HUDEP-2 (cell line): Measurements from ENCODE around the gene CSPG4.
"Not testable (repeated sequence)": the region's sequence is repeated elsewhere in the genome, so short reads cannot be mapped to it uniquely, and the experiment has no call there.

Experiments
- DNase-seq, 76 experiments: peaks; one replicate each; lab custom pipeline; 2025; ENCODE audit not compliant: unreplicated experiment in 76 of 76; lab: John Stamatoyannopoulos, UW

Gene CSPG4

GRCh38 chr15:75650908-75651809, 61.5 kb downstream of the CSPG4 start:
- DNase-seq = peak in 25 of 76 experiments; percentile 9 to 57 (median 22)

GRCh38 chr15:75649848-75650247, 62.8 kb downstream of the CSPG4 start:
- DNase-seq = no peak

- DNase-seq = no peak
These were observed 63.4 kb downstream of the CSPG4 start for GRCh38 chr15:75649045-75649761.

GRCh38 chr15:75648156-75649000, 64.3 kb downstream of the CSPG4 start:
- no peak for DNase-seq

DNA sequence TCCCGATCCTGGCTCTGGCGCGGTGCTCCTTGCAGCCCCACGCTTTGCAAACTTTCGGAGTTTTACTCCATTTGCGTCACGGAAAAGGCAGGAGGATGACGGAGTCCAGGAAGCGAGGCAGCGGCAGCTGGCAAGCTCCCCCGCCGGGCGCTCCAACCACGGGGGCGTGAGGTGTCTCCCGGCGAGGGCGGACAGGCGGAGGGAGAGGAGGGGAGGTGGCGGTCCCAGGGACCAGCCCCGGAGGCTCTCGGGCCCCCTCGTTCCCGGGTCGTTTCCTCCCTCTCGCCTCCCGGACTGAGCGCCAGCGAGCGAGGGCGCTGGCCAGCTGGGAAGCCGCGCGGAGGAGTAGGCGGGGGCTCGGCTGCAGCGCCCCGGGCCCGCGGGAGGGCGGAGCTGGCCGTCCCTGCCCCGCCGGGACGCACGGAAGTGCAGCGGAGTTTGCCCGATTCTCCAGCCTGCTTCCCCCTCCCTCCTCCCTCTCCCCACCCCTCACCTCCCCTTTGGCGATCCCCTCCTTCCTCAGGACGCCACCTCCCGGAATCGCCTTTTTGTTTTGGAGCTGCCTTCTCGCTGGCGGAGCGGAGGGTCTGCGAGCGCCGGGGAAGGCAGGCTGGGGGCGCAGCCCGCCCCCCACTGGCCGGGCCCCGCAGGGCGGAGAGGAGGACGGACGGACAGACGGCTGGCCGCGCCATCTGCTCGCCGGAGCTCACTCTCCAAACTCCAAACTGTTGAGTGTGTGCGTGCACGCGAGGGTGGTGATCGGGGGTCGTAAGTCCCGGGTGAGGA, 65.1 kb downstream of the CSPG4 start, which contains the start of gene SNX33:
SNX33 (plus strand) TSS at position 543 of the 786 bp plus-strand sequence. CDS start 1,191 bp downstream, outside the sequence.
- peak in 12 of 76 experiments; percentile 6 to 37 (median 16) for DNase-seq

GRCh38 chr15:75646944-75647364, 65.7 kb downstream of the CSPG4 start:
- DNase-seq = no peak

GRCh38 chr15:75646112-75646943, 66.3 kb downstream of the CSPG4 start:
- no peak for DNase-seq

- no peak for DNase-seq
These were observed 68.3 kb downstream of the CSPG4 start for GRCh38 chr15:75644376-75644775.

DNA sequence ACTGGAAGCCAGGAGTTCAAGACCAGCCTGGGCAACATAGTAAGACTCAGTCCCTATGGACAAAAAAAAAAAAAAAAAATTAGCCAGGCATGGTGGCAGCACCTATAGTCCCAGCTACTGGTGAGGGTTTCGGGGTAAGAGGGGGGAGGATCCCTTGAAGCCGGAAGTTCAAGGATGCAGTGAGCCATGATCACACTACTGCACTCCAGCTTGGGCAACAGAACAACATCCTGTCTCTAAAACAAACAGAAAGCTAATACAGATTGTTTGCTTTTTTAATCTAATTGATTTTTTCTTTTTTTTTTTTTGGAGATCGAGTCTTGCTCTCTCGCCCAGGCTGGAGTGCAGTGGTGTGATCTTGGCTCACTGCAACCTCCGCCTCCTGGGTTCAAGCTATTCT, 71.0 kb downstream of the CSPG4 start:
- no peak for DNase-seq

GRCh38 chr15:75641179-75641503, 71.5 kb downstream of the CSPG4 start:
- DNase-seq = no peak

GRCh38 chr15:75640483-75641178, 72.0 kb downstream of the CSPG4 start:
- peak in 60 of 76 experiments; percentile 2 to 94 (median 46) for DNase-seq

DNA sequence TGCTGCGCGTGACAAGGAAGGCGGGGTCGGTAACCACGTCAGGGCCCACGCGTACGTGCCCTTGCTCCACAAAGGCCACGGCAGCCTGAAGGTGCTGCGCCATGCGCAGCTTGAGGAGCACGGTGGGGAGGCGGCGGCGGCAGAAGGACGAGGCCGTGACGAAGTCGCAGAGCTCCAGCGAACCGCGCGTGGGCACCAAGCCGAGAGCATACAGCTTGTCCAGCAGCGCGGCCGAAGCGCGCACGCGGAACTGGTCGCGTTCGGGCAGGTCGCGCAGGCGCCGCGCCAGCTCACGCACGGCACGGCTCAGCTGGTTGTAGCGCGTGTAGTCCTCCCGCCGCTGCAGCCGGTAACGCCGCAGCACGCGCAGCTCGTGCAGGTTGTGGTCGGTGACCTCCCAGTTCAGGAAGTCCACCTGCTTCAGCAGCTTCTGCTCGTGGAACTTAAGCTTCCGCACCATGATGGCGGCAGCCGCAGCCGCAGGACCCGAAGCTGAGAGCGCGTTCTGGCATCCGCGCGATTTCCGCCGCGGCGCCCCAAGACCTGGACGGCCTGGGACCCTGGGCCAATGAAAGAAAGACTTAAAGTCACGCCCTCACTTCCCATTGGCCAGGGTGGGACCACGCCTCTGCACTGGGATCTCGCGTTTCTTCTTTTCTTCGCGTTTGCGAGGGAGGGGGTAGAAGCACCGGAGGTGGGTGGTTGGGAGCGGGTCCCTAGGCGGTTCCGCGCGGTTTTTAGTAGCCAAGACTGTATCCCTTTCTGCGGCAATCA, 72.8 kb downstream of the CSPG4 start, which contains the start of gene IMP3:
IMP3 (minus strand) TSS at position 516 of the 774 bp plus-strand sequence; CDS start at position 460, 56 bp downstream.
- DNase-seq = peak in 74 of 76 experiments; percentile 13 to 96 (median 90)

- peak in 8 of 76 experiments; percentile 12 to 52 (median 28) for DNase-seq
These were observed 73.4 kb downstream of the CSPG4 start for GRCh38 chr15:75639191-75639708.

DNA sequence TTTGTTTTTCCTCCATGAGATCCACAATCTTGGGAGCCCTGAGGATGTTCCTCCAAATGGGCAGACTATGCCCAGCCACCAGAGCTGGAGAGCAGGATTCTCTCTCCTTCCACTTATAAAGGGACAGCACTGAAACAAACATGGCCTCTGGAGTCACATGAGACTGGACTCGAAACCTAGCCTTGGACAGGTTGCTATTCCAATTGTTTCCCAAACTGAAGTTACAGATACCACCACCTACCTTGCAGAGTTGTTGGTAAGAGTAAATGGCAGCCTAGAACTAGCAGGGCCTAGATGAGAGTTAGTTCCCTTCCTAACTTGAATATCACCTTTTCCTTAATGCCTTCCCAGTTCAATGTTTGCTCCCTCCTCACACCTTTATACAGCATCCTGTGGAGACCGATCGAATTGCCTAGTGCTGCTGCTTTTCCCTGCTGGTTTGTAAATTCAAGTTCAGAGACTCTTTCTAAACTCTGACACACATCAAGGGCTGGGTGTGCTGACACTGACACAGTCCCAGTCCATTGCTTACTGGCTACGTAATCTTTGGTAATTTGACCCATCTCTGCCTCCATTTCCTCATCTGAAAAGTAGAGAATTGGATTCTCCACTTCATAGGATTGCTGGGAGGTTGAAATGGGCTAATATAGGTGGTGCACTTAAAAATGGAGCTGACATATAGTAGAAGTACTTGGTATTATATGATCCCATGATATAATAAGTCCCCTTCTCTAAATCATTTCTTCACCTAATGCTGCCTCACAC, 75.2 kb downstream of the CSPG4 start:
- DNase-seq = no peak

- no peak for DNase-seq
These were observed 76.6 kb downstream of the CSPG4 start for GRCh38 chr15:75636026-75636425.

DNA sequence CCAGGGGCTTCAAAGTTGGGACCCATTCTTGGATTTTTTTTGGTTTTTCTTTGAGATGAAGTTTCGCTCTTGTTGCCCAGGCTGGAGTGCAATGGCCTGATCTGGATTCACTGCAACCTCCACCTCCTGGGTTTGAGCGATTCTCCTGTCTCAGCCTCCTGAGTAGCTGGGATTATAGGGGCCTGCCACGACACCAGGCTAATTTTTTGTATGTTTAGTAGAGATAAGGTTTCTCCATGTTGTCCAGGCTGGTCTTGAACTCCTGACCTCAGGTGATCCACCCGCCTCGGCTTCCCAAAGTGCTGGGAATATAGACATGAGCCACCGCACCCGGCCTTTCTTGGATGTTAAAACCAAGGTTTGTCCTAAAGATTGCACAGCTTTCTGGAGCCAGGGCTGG, 78.7 kb downstream of the CSPG4 start:
- DNase-seq = not testable (repeated sequence)

GRCh38 chr15:75631935-75632334, 80.7 kb downstream of the CSPG4 start:
- no peak for DNase-seq
